Mammary epithelial cell (primary cell): ENCODE measurements around the gene MS4A6E.

ENCODE experiments used
- EZH2 ChIP-seq: IDR thresholded peaks from 2 replicates; pipeline ENCODE4 v1.6.1; 2012; ENCODE audit warnings: low read length, inconsistent platforms, borderline replicate concordance
- TF ChIP-seq, protein P1 (sequence below), 2 donors: IDR thresholded peaks in 1 of 2; conservative IDR thresholded peaks in 1 of 2; 2 replicates each; pipeline ENCODE4 v1.5.1; 2011 to 2012; ENCODE audit warnings: inconsistent platforms in 2 of 2, low read length in 2 of 2, mild to moderate bottlenecking in 2 of 2, control low read depth in 1 of 2, low read depth in 1 of 2; ENCODE audit not compliant: insufficient read depth in 1 of 2; ENCODE audit errors: extremely low read depth in 1 of 2

DNA sequence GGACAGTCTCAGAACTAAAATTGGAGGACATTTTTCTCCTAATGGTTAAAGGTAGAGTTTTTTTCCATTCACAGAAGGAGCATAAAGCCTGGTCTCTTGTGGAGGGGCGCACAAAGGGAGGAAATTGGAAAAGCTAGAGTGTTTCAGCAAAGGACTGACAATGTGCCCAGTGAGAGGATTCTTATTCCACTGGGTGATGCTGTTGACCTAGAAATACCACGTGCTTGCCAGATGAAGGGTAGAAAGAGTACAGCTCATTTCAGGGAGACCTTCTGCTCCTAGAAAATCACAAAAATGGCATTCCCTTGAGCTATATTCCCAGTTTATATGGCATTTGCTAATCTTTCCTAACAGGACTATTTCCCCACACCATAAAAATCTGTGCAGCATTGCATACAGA is 21.1 kb downstream of the MS4A6E start:
- TF ChIP-seq, protein P1, sequence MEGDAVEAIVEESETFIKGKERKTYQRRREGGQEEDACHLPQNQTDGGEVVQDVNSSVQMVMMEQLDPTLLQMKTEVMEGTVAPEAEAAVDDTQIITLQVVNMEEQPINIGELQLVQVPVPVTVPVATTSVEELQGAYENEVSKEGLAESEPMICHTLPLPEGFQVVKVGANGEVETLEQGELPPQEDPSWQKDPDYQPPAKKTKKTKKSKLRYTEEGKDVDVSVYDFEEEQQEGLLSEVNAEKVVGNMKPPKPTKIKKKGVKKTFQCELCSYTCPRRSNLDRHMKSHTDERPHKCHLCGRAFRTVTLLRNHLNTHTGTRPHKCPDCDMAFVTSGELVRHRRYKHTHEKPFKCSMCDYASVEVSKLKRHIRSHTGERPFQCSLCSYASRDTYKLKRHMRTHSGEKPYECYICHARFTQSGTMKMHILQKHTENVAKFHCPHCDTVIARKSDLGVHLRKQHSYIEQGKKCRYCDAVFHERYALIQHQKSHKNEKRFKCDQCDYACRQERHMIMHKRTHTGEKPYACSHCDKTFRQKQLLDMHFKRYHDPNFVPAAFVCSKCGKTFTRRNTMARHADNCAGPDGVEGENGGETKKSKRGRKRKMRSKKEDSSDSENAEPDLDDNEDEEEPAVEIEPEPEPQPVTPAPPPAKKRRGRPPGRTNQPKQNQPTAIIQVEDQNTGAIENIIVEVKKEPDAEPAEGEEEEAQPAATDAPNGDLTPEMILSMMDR (conservative IDR thresholded peaks at IDR 0.05 in 1 of 2, IDR thresholded peaks at IDR 0.05 in 1 of 2; ENCODE audit: extremely low read depth in 1 of 2, insufficient read depth in 1 of 2, low read depth in 1 of 2, low read length in 2 of 2), result no peak
- no peak for TF ChIP-seq EZH2
